Prostate gland (tissue), 2 donors: ENCODE data around the gene MYO5C.

Source experiments
- POLR2A ChIP-seq: fragments of 450-650 bp; IDR thresholded peaks from one replicate; pipeline ENCODE4 v1.6.1; 2016; ENCODE audit warnings: antibody characterized with exemption, mild to moderate bottlenecking
- TF ChIP-seq, protein P1 (sequence below), 4 experiments: fragments of 200-600 bp in 2 of 4; fragments of 450-650 bp in 2 of 4; sonication (generic) in 2 of 4; IDR thresholded peaks; 1 replicate in 3 of 4; 2 replicates in 1 of 4; pipeline ENCODE4 v1.5.1; 2016 to 2019; ENCODE audit warnings: antibody characterized with exemption in 4 of 4, mild to moderate bottlenecking in 2 of 4, moderate library complexity in 2 of 4

DNA sequence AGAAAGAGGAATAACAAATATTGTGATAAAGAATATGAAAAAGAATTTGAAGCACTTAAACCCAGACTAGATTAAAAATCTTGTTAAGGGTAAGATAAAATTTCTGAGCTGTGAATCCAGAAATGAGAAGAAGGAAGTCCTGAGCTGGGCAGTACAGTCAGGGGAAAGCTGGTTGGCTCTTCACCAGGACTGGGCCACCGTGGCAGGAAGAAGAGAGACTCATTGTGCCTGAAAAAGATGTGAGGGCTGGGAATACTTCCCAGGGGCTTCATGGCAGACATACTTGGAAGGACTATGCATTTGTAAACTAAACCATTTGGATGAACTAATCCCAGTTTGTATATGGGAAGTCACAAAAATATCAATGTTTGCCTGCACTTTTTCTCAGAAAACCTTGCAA is 28.5 kb upstream of the MYO5C start:
- TF ChIP-seq, protein P1, sequence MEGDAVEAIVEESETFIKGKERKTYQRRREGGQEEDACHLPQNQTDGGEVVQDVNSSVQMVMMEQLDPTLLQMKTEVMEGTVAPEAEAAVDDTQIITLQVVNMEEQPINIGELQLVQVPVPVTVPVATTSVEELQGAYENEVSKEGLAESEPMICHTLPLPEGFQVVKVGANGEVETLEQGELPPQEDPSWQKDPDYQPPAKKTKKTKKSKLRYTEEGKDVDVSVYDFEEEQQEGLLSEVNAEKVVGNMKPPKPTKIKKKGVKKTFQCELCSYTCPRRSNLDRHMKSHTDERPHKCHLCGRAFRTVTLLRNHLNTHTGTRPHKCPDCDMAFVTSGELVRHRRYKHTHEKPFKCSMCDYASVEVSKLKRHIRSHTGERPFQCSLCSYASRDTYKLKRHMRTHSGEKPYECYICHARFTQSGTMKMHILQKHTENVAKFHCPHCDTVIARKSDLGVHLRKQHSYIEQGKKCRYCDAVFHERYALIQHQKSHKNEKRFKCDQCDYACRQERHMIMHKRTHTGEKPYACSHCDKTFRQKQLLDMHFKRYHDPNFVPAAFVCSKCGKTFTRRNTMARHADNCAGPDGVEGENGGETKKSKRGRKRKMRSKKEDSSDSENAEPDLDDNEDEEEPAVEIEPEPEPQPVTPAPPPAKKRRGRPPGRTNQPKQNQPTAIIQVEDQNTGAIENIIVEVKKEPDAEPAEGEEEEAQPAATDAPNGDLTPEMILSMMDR (IDR thresholded peaks at IDR 0.05) = no peak
- TF ChIP-seq POLR2A = no peak
